ENCODE data around the gene ALDH9A1.

GRCh38 chr1:165726169-165726568 is 27.8 kb upstream of the ALDH9A1 start:
- TF ChIP-seq EZH2 (IDR thresholded peaks at IDR 0.05; ENCODE audit: insufficient read depth, poor library complexity, severe bottlenecking) (no peak), EZH2phosphoT487 (IDR thresholded peaks at IDR 0.05; ENCODE audit: insufficient read depth, low read depth) (no peak)
